GM12878 (cell line): ENCODE results near the gene ABCD3. TPM values are rescaled to one million over a fixed set of nuclear protein-coding genes. Genes with fewer than 3 reads are reported as not detected.

ENCODE experiments used
- ATAC-seq: fragments of 200-7000 bp; cut with Tn5 transposase; 3 replicates; pipeline ENCODE4 v1.9.1; 2020; ENCODE audit warnings: mild to moderate bottlenecking, moderate library complexity
- BruUV-seq: library from RNA; stranded (reverse); fragments of 400-500 nt; replicated peaks from 2 replicates; lab custom pipeline; 2021; lab: Mats Ljungman, UMichigan
- CTCF ChIA-PET: fragments of 300-600 bp; sonication (Branson Sonifier 250); formaldehyde crosslinking; extraction: SDS; loops from one replicate; lab custom pipeline; 2021; ENCODE audit warnings: inconsistent platforms; lab: Yijun Ruan, JAX
- POLR2A ChIA-PET: fragments of 350-600 bp; formaldehyde crosslinking; extraction: SDS; loops from one replicate; lab custom pipeline; 2021; ENCODE audit warnings: inconsistent platforms; lab: Charles Lee
- RAD21 ChIA-PET: fragments of 300-600 bp; sonication (Branson Sonifier 250); formaldehyde crosslinking; loops from one replicate; lab custom pipeline; 2023; ENCODE audit warnings: antibody characterized with exemption; ENCODE audit not compliant: unreplicated experiment; lab: Charles Lee
- SMC1A ChIA-PET: fragments of 300-600 bp; sonication (Branson Sonifier 250); formaldehyde crosslinking; loops from one replicate; lab custom pipeline; 2023; ENCODE audit not compliant: unreplicated experiment, uncharacterized antibody; lab: Charles Lee
- DNase-seq: peaks from one replicate; pipeline ENCODE4 v3.0.0-alpha.2; 2011; ENCODE audit warnings: low read depth, low spot score
- FAIRE-seq: peaks from 3 replicates; lab custom pipeline; 2011; peaks lifted over from hg19 to GRCh38; lab: Jason Lieb, UNC
- H2AFZ ChIP-seq: 2 replicates; pipeline ENCODE4 v1.6.0; 2011; ENCODE audit warnings: low read depth, low read length, control low read depth; ENCODE audit not compliant: control insufficient read depth
- H3K27ac ChIP-seq: 2 replicates; pipeline ENCODE4 v1.5.1; 2011; ENCODE audit warnings: control low read depth; ENCODE audit not compliant: control insufficient read depth, insufficient read depth
- H3K27me3 ChIP-seq, 2 experiments: replicated peaks in 1 of 2; 2 replicates each; pipeline versions ENCODE4 v1.6.0 to v1.6.1; 2011; ENCODE audit warnings: low read length in 1 of 2; ENCODE audit not compliant: control insufficient read depth in 2 of 2, insufficient read depth in 2 of 2
- H3K36me3 ChIP-seq, 2 experiments: 2 replicates each; pipeline ENCODE4 v1.5.1; 2011; ENCODE audit warnings: low read length in 1 of 2; ENCODE audit not compliant: control insufficient read depth in 2 of 2, insufficient read depth in 2 of 2
- H3K4me1 ChIP-seq: 2 replicates; pipeline ENCODE4 v1.6.1; 2011; ENCODE audit warnings: mild to moderate bottlenecking, low read length, moderate library complexity, mixed read lengths; ENCODE audit not compliant: control insufficient read depth, insufficient read depth
- H3K4me2 ChIP-seq: 2 replicates; pipeline ENCODE4 v1.6.0; 2011; ENCODE audit warnings: control low read depth; ENCODE audit not compliant: control insufficient read depth, insufficient read depth
- H3K4me3 ChIP-seq: fragments of 200-600 bp; sonication (generic); 2 replicates; pipeline ENCODE4 v1.5.1; 2016
- H3K79me2 ChIP-seq: 2 replicates; pipeline ENCODE4 v1.6.0; 2011; ENCODE audit warnings: low read length; ENCODE audit not compliant: control insufficient read depth, insufficient read depth
- H3K9ac ChIP-seq: 2 replicates; pipeline ENCODE4 v1.8.0; 2011; ENCODE audit warnings: low read length, control low read depth, mixed read lengths; ENCODE audit not compliant: control insufficient read depth, insufficient read depth
- H3K9me3 ChIP-seq: replicated peaks from 3 replicates; pipeline ENCODE4 v1.5.1; 2011; ENCODE audit warnings: mild to moderate bottlenecking, low read length; ENCODE audit not compliant: control insufficient read depth, insufficient read depth
- H4K20me1 ChIP-seq: 2 replicates; pipeline ENCODE4 v1.6.0; 2011; ENCODE audit not compliant: control insufficient read depth, insufficient read depth
- EED ChIP-seq: sonication (generic); IDR thresholded peaks from 2 replicates; pipeline ENCODE4 v1.6.1; 2016; ENCODE audit warnings: antibody characterized with exemption, low read depth
- ELK1 ChIP-seq: IDR thresholded peaks from 2 replicates; pipeline ENCODE4 v1.6.1; 2012; ENCODE audit warnings: low read depth, low read length, improper control_type of control experiment
- HDAC6 ChIP-seq: fragments of 200-600 bp; sonication (generic); IDR thresholded peaks from one replicate; pipeline ENCODE4 v1.8.0; 2017; ENCODE audit warnings: antibody characterized with exemption; ENCODE audit not compliant: unreplicated experiment
- HSF1 ChIP-seq: fragments of 150-350 bp; IDR thresholded peaks from 2 replicates; pipeline ENCODE4 v1.6.1; 2014; ENCODE audit warnings: mild to moderate bottlenecking, low read depth, low read length
- MTA2 ChIP-seq: fragments of 450-650 bp; IDR thresholded peaks from 2 replicates; pipeline ENCODE4 v1.6.1; 2016; ENCODE audit warnings: low read depth, mild to moderate bottlenecking, moderate library complexity
- MTA3 ChIP-seq: IDR thresholded peaks from 2 replicates; pipeline ENCODE4 v1.6.1; 2012; ENCODE audit warnings: low read length, inconsistent platforms, borderline replicate concordance
- POLR2AphosphoS2 ChIP-seq: IDR thresholded peaks from 2 replicates; pipeline ENCODE4 v1.6.1; 2011; ENCODE audit warnings: low read depth, mild to moderate bottlenecking, low read length, improper control_type of control experiment, moderate library complexity
- WGBS: methylation state at CpG from one replicate; pipeline ENCODE4 v1.1.6; 2016; ENCODE audit warnings: low lambda C conversion rate; ENCODE audit not compliant: insufficient replicate concordance, insufficient coverage; ENCODE audit errors: missing lambda C conversion rate; 5-methylcytosine and 5-hydroxymethylcytosine counted together
- in situ Hi-C: fragments of 300-500 bp; cut with MboI; formaldehyde crosslinking; loops from 9 replicates; pipeline ENCODE4 v1.14.3; 2018; ENCODE audit warnings: mixed read lengths
- intact Hi-C: fragments of 100-400 bp; cut with micrococcal nuclease; formaldehyde crosslinking; loops from one replicate; pipeline ENCODE4 v1.14.2; 2022; ENCODE audit not compliant: unreplicated experiment
- polyA plus RNA-seq, 11 experiments: library from polyadenylated mRNA; depleted of rRNA in 4 of 11; unstranded in 6 of 11; stranded (reverse) in 5 of 11; fragments of >200 nt; fragmentation: Nextera tagmentation in 4 of 11; fragmentation: Illumina TruSeq in 1 of 11; extraction: Ambion mirVana in 4 of 11; extraction: Trizol in 1 of 11; gene quantifications; 1 replicate in 1 of 11; 2 replicates in 10 of 11; pipeline versions ENCODE4 v1.2.1 to v1.2.3, GENCODE V29; 2011 to 2016; ENCODE audit warnings: inconsistent platforms in 2 of 11, missing spikeins in 2 of 11, low read depth in 1 of 11
- total RNA-seq, 4 experiments: library from RNA; depleted of rRNA in 3 of 4; stranded (reverse); fragments of >200 nt in 3 of 4; fragmentation: Illumina TruSeq in 1 of 4; extraction: Trizol in 1 of 4; gene quantifications; 2 replicates each; pipeline versions ENCODE4 v1.2.1 to v1.2.3, GENCODE V29; 2013 to 2021

ABCD3 gene
- total and polyA plus RNA-seq, 10 of the 15 experiments (the other 5 are each of a cell fraction or from before 2014, with no cell fraction given) = 15.1 to 40.2 (median 24.1) TPM

- Histone ChIP-seq H3K36me3 (no peaks in the 10 kb centered on the region), H3K79me2 (no peaks in the 10 kb centered on the region), H3K27me3 (no peaks in the 10 kb centered on the region), H2AFZ (no peak overlapping the region), H4K20me1 (no peaks in the 10 kb centered on the region), H3K9me3 (no peaks in the 10 kb centered on the region), H3K4me2 (no peak overlapping the region), H3K9ac (no peak overlapping the region), H3K4me3 (no peak overlapping the region), H3K4me1 (no peaks in the 10 kb centered on the region), H3K27ac (no peak overlapping the region)
- TF ChIP-seq MTA2 (no peak), HSF1 (no peak), EED (no peak), POLR2AphosphoS2 (no peak), ELK1 (no peak), HDAC6 (no peak), MTA3 (no peak)
- no peak for DNase-seq
- ChIA-PET POLR2A (no interaction called here), RAD21 (no interaction called here), SMC1A (no interaction called here), CTCF (no interaction called here)
- intact Hi-C loops = no loop called here
- in situ Hi-C loops = no loop called here
- no TSS peak for BruUV-seq
- no peak for FAIRE-seq
- ATAC-seq = no peak
- WGBS = 72% methylated on average over 3 of the region's 3 CpGs
Observed at GRCh38 chr1:94532077-94532476, 113.9 kb downstream of the ABCD3 start.
